Measurements from ENCODE around the gene ABCA10.

GRCh38 chr17:69228018-69228417 is 606 bp downstream of the ABCA10 start:
- TF ChIP-seq SIN3A (conservative IDR thresholded peaks at IDR 0.05 in 1 of 2, IDR thresholded peaks at IDR 0.05 in 1 of 2; ENCODE audit: low read depth in 1 of 2, low read length in 2 of 2) (no peak), USF2 (IDR thresholded peaks at IDR 0.05; ENCODE audit: low read length) (no peak)
- TF ChIP-seq, protein P1, sequence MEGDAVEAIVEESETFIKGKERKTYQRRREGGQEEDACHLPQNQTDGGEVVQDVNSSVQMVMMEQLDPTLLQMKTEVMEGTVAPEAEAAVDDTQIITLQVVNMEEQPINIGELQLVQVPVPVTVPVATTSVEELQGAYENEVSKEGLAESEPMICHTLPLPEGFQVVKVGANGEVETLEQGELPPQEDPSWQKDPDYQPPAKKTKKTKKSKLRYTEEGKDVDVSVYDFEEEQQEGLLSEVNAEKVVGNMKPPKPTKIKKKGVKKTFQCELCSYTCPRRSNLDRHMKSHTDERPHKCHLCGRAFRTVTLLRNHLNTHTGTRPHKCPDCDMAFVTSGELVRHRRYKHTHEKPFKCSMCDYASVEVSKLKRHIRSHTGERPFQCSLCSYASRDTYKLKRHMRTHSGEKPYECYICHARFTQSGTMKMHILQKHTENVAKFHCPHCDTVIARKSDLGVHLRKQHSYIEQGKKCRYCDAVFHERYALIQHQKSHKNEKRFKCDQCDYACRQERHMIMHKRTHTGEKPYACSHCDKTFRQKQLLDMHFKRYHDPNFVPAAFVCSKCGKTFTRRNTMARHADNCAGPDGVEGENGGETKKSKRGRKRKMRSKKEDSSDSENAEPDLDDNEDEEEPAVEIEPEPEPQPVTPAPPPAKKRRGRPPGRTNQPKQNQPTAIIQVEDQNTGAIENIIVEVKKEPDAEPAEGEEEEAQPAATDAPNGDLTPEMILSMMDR (IDR thresholded peaks at IDR 0.05; ENCODE audit: control extremely low read depth in 1 of 3, insufficient read depth in 1 of 3, low read depth in 1 of 3, low read length in 3 of 3) = no peak
- TF ChIP-seq, protein P2, sequence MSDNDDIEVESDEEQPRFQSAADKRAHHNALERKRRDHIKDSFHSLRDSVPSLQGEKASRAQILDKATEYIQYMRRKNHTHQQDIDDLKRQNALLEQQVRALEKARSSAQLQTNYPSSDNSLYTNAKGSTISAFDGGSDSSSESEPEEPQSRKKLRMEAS (IDR thresholded peaks at IDR 0.05) = no peak
